Fibroblast of the aortic adventitia (primary cell): Measurements from ENCODE around the gene PPP1R36. TPM values are rescaled to one million over a fixed set of nuclear protein-coding genes. Genes with fewer than 3 reads are reported as not detected.
A peak's percentile ranks its signal among the peaks of the same experiment; 100 is the strongest.

ENCODE experiments used
- DNase-seq: peaks from one replicate; pipeline ENCODE4 v3.0.0-alpha.2; 2010; ENCODE audit warnings: low read depth
- H3K4me3 ChIP-seq: 2 replicates; pipeline ENCODE4 v1.5.1; 2011; ENCODE audit warnings: low read depth, mild to moderate bottlenecking, control low read depth, low read length, moderate library complexity
- CTCF ChIP-seq: IDR thresholded peaks from 2 replicates; pipeline ENCODE4 v1.5.1; 2011; ENCODE audit warnings: mild to moderate bottlenecking, low read length, control low read depth, inconsistent platforms; ENCODE audit not compliant: insufficient read depth
- total RNA-seq: library from RNA; depleted of rRNA; stranded (reverse); fragments of >200 nt; gene quantifications from 2 replicates; pipeline ENCODE4 v1.2.3, GENCODE V29; 2012; ENCODE audit warnings: low replicate concordance

The PPP1R36 gene
- total RNA-seq, 1 donor = 0.18 TPM

GRCh38 chr14:64504310-64504896 lies 45.4 kb upstream of the PPP1R36 start, which contains the start of gene ZBTB1:
Gene ZBTB1 (plus strand): TSS chr14:64504770. CDS start chr14:64521505, 16,735 bp downstream.
- peak; percentile 80 for DNase-seq
- H3K4me3 ChIP-seq = peak within 1 kb of the TSS; percentile 89
- no peak for TF ChIP-seq CTCF

- peak; percentile 84 for DNase-seq
- H3K4me3 ChIP-seq = peak overlapping the region; percentile 89
- no peak for TF ChIP-seq CTCF
These were observed 44.6 kb upstream of the PPP1R36 start for GRCh38 chr14:64504897-64505794.

- no peak for TF ChIP-seq CTCF
- no peak for DNase-seq
- H3K4me3 ChIP-seq = peak overlapping the region; percentile 44
These were observed 43.0 kb upstream of the PPP1R36 start for GRCh38 chr14:64506721-64507120.

GRCh38 chr14:64507376-64508156 lies 42.2 kb upstream of the PPP1R36 start:
- DNase-seq = no peak
- TF ChIP-seq CTCF = no peak
- H3K4me3 ChIP-seq = peak overlapping the region; percentile 23

GRCh38 chr14:64508215-64508776 lies 41.5 kb upstream of the PPP1R36 start:
- no peak for DNase-seq
- peak overlapping the region; percentile 10 for H3K4me3 ChIP-seq
- TF ChIP-seq CTCF = no peak

- no peak for TF ChIP-seq CTCF
- no peak for DNase-seq
- no peak overlapping the region for H3K4me3 ChIP-seq
These were observed 40.7 kb upstream of the PPP1R36 start for GRCh38 chr14:64509036-64509435.
